Islet of Langerhans (tissue), 1 donor: ENCODE results near the gene CDCP2.

Experiments used
- FAIRE-seq: peaks from one replicate; lab custom pipeline; 2011; peaks lifted over from hg19 to GRCh38; lab: Jason Lieb, UNC

Gene CDCP2

DNA sequence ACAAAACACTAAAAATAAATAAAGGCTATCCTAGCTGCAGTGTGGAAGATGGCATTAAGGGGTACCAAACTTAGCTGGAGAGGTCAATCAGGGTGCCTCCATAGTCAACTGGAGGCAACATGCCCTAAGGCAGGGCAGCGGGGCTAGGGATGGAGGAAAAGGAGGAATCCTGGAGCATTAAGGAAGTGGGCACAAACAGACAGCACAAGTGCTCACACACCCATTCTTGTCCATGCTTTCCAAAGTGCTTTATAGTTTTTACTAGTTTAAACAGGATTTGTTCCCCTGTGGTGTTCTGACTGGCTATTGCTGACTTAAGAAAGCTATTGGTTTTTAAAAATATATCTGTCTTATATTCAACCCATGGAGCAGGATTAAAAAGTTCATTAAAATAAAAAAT lies 66.0 kb downstream of the CDCP2 start:
- no peak for FAIRE-seq

DNA sequence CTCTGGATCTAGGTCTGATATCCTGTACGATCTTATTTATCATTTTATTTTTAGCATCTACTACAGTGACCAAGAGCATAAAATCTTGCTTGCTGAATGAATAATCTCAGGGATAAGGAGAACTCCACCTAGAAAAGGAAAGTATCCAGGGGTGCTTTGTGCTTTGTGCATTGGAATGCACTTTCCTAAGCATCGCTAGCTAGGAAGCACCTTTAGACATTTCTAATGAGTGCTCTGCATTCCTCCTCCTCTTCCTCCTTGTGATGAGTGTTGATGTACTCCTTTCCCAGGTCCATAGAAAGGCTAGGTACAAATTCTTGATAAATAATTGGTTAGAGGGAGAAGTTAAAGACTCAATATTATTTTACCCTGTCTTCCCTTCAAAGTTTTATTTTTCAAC lies 68.0 kb downstream of the CDCP2 start:
- no peak for FAIRE-seq
